HFFc6 (cell line): ENCODE data around the gene OR52I2. TPM values are rescaled to one million over a fixed set of nuclear protein-coding genes. Genes with fewer than 3 reads are reported as not detected.

Experiments used
- DNase-seq: peaks from one replicate; pipeline ENCODE4 v3.0.0-alpha.2; 2018
- H3K27ac Mint-ChIP-seq: 2 replicates; pipeline ENCODE4 v1.8.0; 2020; ENCODE audit warnings: mild to moderate bottlenecking, mixed read lengths
- H3K27me3 Mint-ChIP-seq: 2 replicates; pipeline ENCODE4 v1.8.0; 2021; ENCODE audit warnings: mild to moderate bottlenecking, moderate library complexity, mixed read lengths; ENCODE audit not compliant: insufficient read depth
- H3K36me3 Mint-ChIP-seq: 2 replicates; pipeline ENCODE4 v1.8.0; 2021; ENCODE audit warnings: low read depth, mixed read lengths
- H3K4me1 Mint-ChIP-seq: 2 replicates; pipeline ENCODE4 v1.8.0; 2020; ENCODE audit warnings: low read depth, mixed read lengths
- H3K4me3 Mint-ChIP-seq: 2 replicates; pipeline ENCODE4 v1.8.0; 2020; ENCODE audit warnings: mild to moderate bottlenecking, moderate library complexity, mixed read lengths
- H3K9me3 Mint-ChIP-seq: 2 replicates; pipeline ENCODE4 v1.8.0; 2020; ENCODE audit warnings: mild to moderate bottlenecking, mixed read lengths
- total RNA-seq, 6 experiments: library from RNA; stranded (reverse); fragmentation: NEBNext Ultra II Directional; extraction: Animal tissue kit (Norgen Biotek cat#: 25700); gene quantifications; 2 replicates in 1 of 6; 3 replicates in 5 of 6; pipeline ENCODE4 v1.2.3, GENCODE V29; 2021
- TF ChIP-seq, protein P1 (sequence below): fragments of 200-600 bp; sonication (generic); IDR thresholded peaks from 2 replicates; pipeline ENCODE4 v1.5.0; 2021; ENCODE audit warnings: antibody characterized with exemption, mild to moderate bottlenecking

The OR52I2 gene
- total RNA-seq, 6 experiments from 2014 or later = not detected

DNA sequence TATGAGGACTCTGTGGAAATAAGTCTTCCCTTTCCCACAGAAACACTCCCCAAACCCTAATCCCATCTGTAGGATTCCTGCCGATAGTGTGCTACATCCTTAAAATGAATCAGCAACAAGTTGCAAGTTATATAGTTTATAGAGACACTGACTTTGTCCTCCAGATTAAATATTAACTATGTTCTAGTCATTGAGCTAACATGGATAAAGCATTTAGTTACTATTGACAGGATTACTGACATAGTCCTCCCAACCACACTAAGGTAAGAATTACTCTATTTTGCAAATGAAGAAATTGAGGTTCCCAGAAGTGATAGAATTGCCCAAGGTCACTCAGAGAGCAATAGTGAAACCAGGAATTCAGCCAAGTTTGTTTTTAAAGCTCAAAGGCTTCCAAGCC lies 34.7 kb upstream of the OR52I2 start:
- Mint-ChIP-seq H3K36me3 (no peaks in the 10 kb centered on the region), H3K27ac (no peak overlapping the region), H3K4me1 (no peaks in the 10 kb centered on the region), H3K27me3 (no peaks in the 10 kb centered on the region; the same call in 1 of the 2 replicates), H3K4me3 (no peak overlapping the region), H3K9me3 (no peaks in the 10 kb centered on the region)
- TF ChIP-seq, protein P1, sequence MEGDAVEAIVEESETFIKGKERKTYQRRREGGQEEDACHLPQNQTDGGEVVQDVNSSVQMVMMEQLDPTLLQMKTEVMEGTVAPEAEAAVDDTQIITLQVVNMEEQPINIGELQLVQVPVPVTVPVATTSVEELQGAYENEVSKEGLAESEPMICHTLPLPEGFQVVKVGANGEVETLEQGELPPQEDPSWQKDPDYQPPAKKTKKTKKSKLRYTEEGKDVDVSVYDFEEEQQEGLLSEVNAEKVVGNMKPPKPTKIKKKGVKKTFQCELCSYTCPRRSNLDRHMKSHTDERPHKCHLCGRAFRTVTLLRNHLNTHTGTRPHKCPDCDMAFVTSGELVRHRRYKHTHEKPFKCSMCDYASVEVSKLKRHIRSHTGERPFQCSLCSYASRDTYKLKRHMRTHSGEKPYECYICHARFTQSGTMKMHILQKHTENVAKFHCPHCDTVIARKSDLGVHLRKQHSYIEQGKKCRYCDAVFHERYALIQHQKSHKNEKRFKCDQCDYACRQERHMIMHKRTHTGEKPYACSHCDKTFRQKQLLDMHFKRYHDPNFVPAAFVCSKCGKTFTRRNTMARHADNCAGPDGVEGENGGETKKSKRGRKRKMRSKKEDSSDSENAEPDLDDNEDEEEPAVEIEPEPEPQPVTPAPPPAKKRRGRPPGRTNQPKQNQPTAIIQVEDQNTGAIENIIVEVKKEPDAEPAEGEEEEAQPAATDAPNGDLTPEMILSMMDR = no peak
- no peak for DNase-seq

DNA sequence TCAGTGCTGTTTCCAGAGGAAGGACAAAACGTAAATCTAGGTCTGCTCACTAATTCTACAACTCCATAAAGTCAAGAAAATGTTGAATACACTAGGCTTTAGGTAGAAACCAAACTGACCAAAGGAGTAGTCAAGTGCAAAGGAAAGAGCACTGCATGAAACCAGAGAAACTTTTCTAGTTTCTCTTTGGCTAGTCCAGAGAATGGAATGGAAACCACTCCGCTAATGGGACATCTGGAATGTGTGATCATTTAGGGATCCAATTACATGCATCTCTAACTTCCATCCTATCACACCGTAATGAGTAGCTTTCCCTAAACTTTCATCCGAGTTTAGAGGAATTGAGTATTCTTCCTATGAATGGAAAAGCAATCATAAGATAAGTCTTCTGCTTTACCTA lies 34.1 kb upstream of the OR52I2 start:
- Mint-ChIP-seq H3K4me3 (no peak overlapping the region), H3K27ac (no peak overlapping the region), H3K9me3 (peaks cover 2% of the 10 kb centered on the region), H3K27me3 (no peaks in the 10 kb centered on the region; the same call in 1 of the 2 replicates), H3K4me1 (no peaks in the 10 kb centered on the region), H3K36me3 (no peaks in the 10 kb centered on the region)
- TF ChIP-seq, protein P1 = no peak
- DNase-seq = no peak

GRCh38 chr11:4551346-4551979 lies 30.1 kb upstream of the OR52I2 start:
- Mint-ChIP-seq H3K27me3 (peaks cover 3% of the 10 kb centered on the region), H3K27ac (no peak overlapping the region), H3K9me3 (peaks cover 5% of the 10 kb centered on the region), H3K4me3 (no peak overlapping the region), H3K36me3 (no peaks in the 10 kb centered on the region), H3K4me1 (no peaks in the 10 kb centered on the region)
- TF ChIP-seq, protein P1 = peak; percentile 59
- DNase-seq = no peak

GRCh38 chr11:4559527-4560440 lies 21.8 kb upstream of the OR52I2 start:
- no peak overlapping the region for H3K4me3 Mint-ChIP-seq
- H3K4me1 Mint-ChIP-seq = no peaks in the 10 kb centered on the region
- peaks cover 1% of the 10 kb centered on the region; the same call in 1 of the 2 replicates for H3K27me3 Mint-ChIP-seq
- no peak overlapping the region for H3K27ac Mint-ChIP-seq
- H3K36me3 Mint-ChIP-seq = no peaks in the 10 kb centered on the region
- H3K9me3 Mint-ChIP-seq = peaks cover 18% of the 10 kb centered on the region
- TF ChIP-seq, protein P1 = no peak
- DNase-seq = no peak

GRCh38 chr11:4560467-4560866 lies 21.1 kb upstream of the OR52I2 start:
- no peak for DNase-seq
- H3K9me3 Mint-ChIP-seq = peaks cover 18% of the 10 kb centered on the region
- H3K36me3 Mint-ChIP-seq = no peaks in the 10 kb centered on the region
- no peak overlapping the region for H3K4me3 Mint-ChIP-seq
- H3K27ac Mint-ChIP-seq = no peak overlapping the region
- H3K4me1 Mint-ChIP-seq = no peaks in the 10 kb centered on the region
- peaks cover 1% of the 10 kb centered on the region; the same call in 1 of the 2 replicates for H3K27me3 Mint-ChIP-seq
- TF ChIP-seq, protein P1 = no peak
